Osteoblast (primary cell): ENCODE measurements around the gene CARD19. TPM values are rescaled to one million over a fixed set of nuclear protein-coding genes. Genes with fewer than 3 reads are reported as not detected.

Experiments used
- DNase-seq: peaks from one replicate; pipeline ENCODE4 v3.0.0; 2011; ENCODE audit warnings: low spot score, mixed read lengths; ENCODE audit not compliant: insufficient read length; ENCODE audit errors: missing footprints
- H2AFZ ChIP-seq: 2 replicates; pipeline ENCODE4 v1.6.0; 2011; ENCODE audit warnings: mild to moderate bottlenecking, low read length
- H3K27ac ChIP-seq: 2 replicates; pipeline ENCODE4 v1.5.1; 2011; ENCODE audit warnings: mild to moderate bottlenecking, low read depth, low read length, moderate library complexity
- H3K27me3 ChIP-seq: 2 replicates; pipeline ENCODE4 v1.6.0; 2012; ENCODE audit warnings: mild to moderate bottlenecking, control low read depth, inconsistent platforms, low read length, moderate library complexity; ENCODE audit not compliant: insufficient read depth
- H3K36me3 ChIP-seq: 2 replicates; pipeline ENCODE4 v1.5.1; 2011; ENCODE audit warnings: mild to moderate bottlenecking, low read length, control low read depth, moderate library complexity; ENCODE audit not compliant: insufficient read depth
- H3K4me1 ChIP-seq: 2 replicates; pipeline ENCODE4 v1.5.1; 2011; ENCODE audit warnings: mild to moderate bottlenecking, low read length, control low read depth, moderate library complexity; ENCODE audit not compliant: insufficient read depth
- H3K4me2 ChIP-seq: 2 replicates; pipeline ENCODE4 v1.6.0; 2011; ENCODE audit warnings: mild to moderate bottlenecking, low read length; ENCODE audit not compliant: insufficient read depth
- H3K4me3 ChIP-seq: fragments of 200-600 bp; sonication (generic); 3 replicates; pipeline ENCODE4 v1.5.1; 2012; ENCODE audit warnings: mild to moderate bottlenecking, low read length, inconsistent platforms; ENCODE audit not compliant: insufficient read depth
- H3K79me2 ChIP-seq: 2 replicates; pipeline ENCODE4 v1.6.0; 2012; ENCODE audit warnings: mild to moderate bottlenecking, low read length, control low read depth, inconsistent platforms; ENCODE audit not compliant: insufficient read depth
- H3K9me3 ChIP-seq: 2 replicates; pipeline ENCODE4 v1.5.1; 2011; ENCODE audit warnings: low read depth, low read length, control low read depth
- H4K20me1 ChIP-seq: 2 replicates; pipeline ENCODE4 v1.6.0; 2012; ENCODE audit warnings: mild to moderate bottlenecking, low read length, control low read depth; ENCODE audit not compliant: insufficient read depth
- total RNA-seq: library from RNA; depleted of rRNA; stranded (reverse); fragments of >200 nt; gene quantifications from 2 replicates; pipeline ENCODE4 v1.2.3, GENCODE V29; 2012
- TF ChIP-seq, protein P1 (sequence below): IDR thresholded peaks from 2 replicates; pipeline ENCODE4 v1.5.1; 2011; ENCODE audit warnings: mild to moderate bottlenecking, low read depth, low read length, moderate library complexity; ENCODE audit errors: extremely low read depth

The CARD19 gene
- total RNA-seq, 1 donor, result 38.4 TPM

DNA sequence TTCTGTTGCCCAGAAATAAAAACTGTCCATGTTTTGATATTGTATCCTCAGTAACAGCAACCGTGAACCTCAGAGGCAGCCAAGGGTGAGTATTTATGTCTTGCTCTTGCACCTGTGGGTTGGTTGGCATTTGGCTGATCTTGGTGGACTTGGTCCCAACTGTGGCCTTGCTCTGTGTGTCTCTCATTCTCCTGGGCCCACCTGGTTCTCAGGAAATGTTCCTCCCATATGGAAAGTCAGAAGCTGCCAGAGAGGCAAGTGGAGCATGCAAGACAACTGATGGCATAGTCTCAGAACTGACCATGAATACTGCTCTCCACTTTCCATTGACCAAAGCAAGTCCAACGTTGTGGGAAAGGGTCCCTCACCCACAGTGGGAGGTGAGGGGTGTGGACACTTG lies 51.6 kb downstream of the CARD19 start:
- no peak overlapping the region for H3K4me3 ChIP-seq
- TF ChIP-seq, protein P1, sequence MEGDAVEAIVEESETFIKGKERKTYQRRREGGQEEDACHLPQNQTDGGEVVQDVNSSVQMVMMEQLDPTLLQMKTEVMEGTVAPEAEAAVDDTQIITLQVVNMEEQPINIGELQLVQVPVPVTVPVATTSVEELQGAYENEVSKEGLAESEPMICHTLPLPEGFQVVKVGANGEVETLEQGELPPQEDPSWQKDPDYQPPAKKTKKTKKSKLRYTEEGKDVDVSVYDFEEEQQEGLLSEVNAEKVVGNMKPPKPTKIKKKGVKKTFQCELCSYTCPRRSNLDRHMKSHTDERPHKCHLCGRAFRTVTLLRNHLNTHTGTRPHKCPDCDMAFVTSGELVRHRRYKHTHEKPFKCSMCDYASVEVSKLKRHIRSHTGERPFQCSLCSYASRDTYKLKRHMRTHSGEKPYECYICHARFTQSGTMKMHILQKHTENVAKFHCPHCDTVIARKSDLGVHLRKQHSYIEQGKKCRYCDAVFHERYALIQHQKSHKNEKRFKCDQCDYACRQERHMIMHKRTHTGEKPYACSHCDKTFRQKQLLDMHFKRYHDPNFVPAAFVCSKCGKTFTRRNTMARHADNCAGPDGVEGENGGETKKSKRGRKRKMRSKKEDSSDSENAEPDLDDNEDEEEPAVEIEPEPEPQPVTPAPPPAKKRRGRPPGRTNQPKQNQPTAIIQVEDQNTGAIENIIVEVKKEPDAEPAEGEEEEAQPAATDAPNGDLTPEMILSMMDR, result no peak
- H3K27me3 ChIP-seq, result no peaks in the 10 kb centered on the region
- H4K20me1 ChIP-seq, result no peaks in the 10 kb centered on the region
- no peaks in the 10 kb centered on the region for H3K36me3 ChIP-seq
- no peak for DNase-seq
- H3K4me2 ChIP-seq, result no peak overlapping the region
- H3K9me3 ChIP-seq, result no peaks in the 10 kb centered on the region
- no peak overlapping the region for H2AFZ ChIP-seq
- H3K4me1 ChIP-seq, result no peaks in the 10 kb centered on the region
- no peak overlapping the region for H3K27ac ChIP-seq
- H3K79me2 ChIP-seq, result no peaks in the 10 kb centered on the region

- TF ChIP-seq, protein P1, result no peak
- no peaks in the 10 kb centered on the region for H3K4me1 ChIP-seq
- no peaks in the 10 kb centered on the region for H3K36me3 ChIP-seq
- no peak overlapping the region for H3K4me2 ChIP-seq
- peak; percentile 63 for DNase-seq
- H3K27me3 ChIP-seq, result no peaks in the 10 kb centered on the region
- H3K79me2 ChIP-seq, result no peaks in the 10 kb centered on the region
- H2AFZ ChIP-seq, result no peak overlapping the region
- H4K20me1 ChIP-seq, result no peaks in the 10 kb centered on the region
- no peak overlapping the region for H3K27ac ChIP-seq
- no peak overlapping the region for H3K4me3 ChIP-seq
- no peaks in the 10 kb centered on the region for H3K9me3 ChIP-seq
Measured at GRCh38 chr9:93148721-93149120, 52.7 kb downstream of the CARD19 start.

GRCh38 chr9:93149361-93149760 lies 53.3 kb downstream of the CARD19 start:
- Histone ChIP-seq H3K4me1 (no peaks in the 10 kb centered on the region), H3K9me3 (no peaks in the 10 kb centered on the region), H3K79me2 (no peaks in the 10 kb centered on the region), H3K4me2 (peak overlapping the region; percentile 19), H3K27me3 (no peaks in the 10 kb centered on the region), H4K20me1 (no peaks in the 10 kb centered on the region), H2AFZ (no peak overlapping the region), H3K27ac (no peak overlapping the region), H3K36me3 (no peaks in the 10 kb centered on the region), H3K4me3 (no peak overlapping the region)
- peak; percentile 83 for DNase-seq
- TF ChIP-seq, protein P1, result no peak

GRCh38 chr9:93151097-93151784 lies 55.2 kb downstream of the CARD19 start:
- Histone ChIP-seq H3K4me2 (no peak overlapping the region), H3K4me3 (no peak overlapping the region), H3K36me3 (no peaks in the 10 kb centered on the region), H3K27me3 (no peaks in the 10 kb centered on the region), H2AFZ (no peak overlapping the region), H3K4me1 (no peaks in the 10 kb centered on the region), H3K27ac (no peak overlapping the region), H4K20me1 (no peaks in the 10 kb centered on the region), H3K9me3 (no peaks in the 10 kb centered on the region), H3K79me2 (no peaks in the 10 kb centered on the region)
- DNase-seq, result no peak
- TF ChIP-seq, protein P1, result no peak
